H1 (cell line): ENCODE results near the gene LDLRAD3. TPM values are rescaled to one million over a fixed set of nuclear protein-coding genes. Genes with fewer than 3 reads are reported as not detected.

Experiments
- CTCF ChIA-PET: fragments of 300-600 bp; sonication (Branson Sonifier 250); formaldehyde crosslinking; loops from one replicate; lab custom pipeline; 2021; ENCODE audit not compliant: partially characterized antibody; lab: Charles Lee
- POLR2A ChIA-PET: fragments of 300-600 bp; sonication (Branson Sonifier 250); formaldehyde crosslinking; loops from one replicate; lab custom pipeline; 2021; ENCODE audit warnings: inconsistent platforms; ENCODE audit not compliant: partially characterized antibody; lab: Charles Lee
- DNase-seq, 2 experiments: peaks; one replicate each; pipeline versions ENCODE4 v3.0.0 to v3.0.0-alpha.2; 2010 to 2022; ENCODE audit warnings: low spot score in 2 of 2, low read depth in 1 of 2, mixed read lengths in 1 of 2
- FAIRE-seq: peaks from 2 replicates; lab custom pipeline; 2011; peaks lifted over from hg19 to GRCh38; lab: Jason Lieb, UNC
- H2AFZ ChIP-seq: 2 replicates; pipeline ENCODE4 v1.8.1; 2012; ENCODE audit warnings: low read length, inconsistent platforms
- H2AK5ac ChIP-seq: 2 replicates; pipeline ENCODE4 v1.6.1; 2013; ENCODE audit warnings: low read depth, low read length
- H2BK120ac ChIP-seq: replicated peaks from 2 replicates; pipeline ENCODE3; 2013; ENCODE audit warnings: low read depth, low read length, inconsistent platforms
- H2BK12ac ChIP-seq: 2 replicates; pipeline ENCODE4 v1.6.1; 2013; ENCODE audit warnings: low read depth, low read length
- H2BK15ac ChIP-seq: 2 replicates; pipeline ENCODE4 v1.6.1; 2013; ENCODE audit warnings: low read length
- H2BK20ac ChIP-seq: 2 replicates; pipeline ENCODE4 v1.6.1; 2013; ENCODE audit warnings: low read length
- H2BK5ac ChIP-seq: 2 replicates; pipeline ENCODE4 v1.6.1; 2013; ENCODE audit warnings: low read depth, low read length
- H3K14ac ChIP-seq: 2 replicates; pipeline ENCODE4 v1.6.1; 2013; ENCODE audit warnings: inconsistent platforms; ENCODE audit not compliant: insufficient read length
- H3K18ac ChIP-seq: 2 replicates; pipeline ENCODE4 v1.6.1; 2013; ENCODE audit warnings: low read length; ENCODE audit errors: extremely low read depth
- H3K23ac ChIP-seq: 2 replicates; pipeline ENCODE4 v1.6.1; 2013; ENCODE audit warnings: inconsistent platforms; ENCODE audit not compliant: insufficient read length
- H3K23me2 ChIP-seq: 2 replicates; pipeline ENCODE4 v1.6.1; 2013; ENCODE audit warnings: low read depth, low read length
- H3K27ac ChIP-seq: 2 replicates; pipeline ENCODE4 v1.6.1; 2011; ENCODE audit warnings: low read depth, low read length, inconsistent platforms
- H3K27me3 ChIP-seq, 4 experiments: replicated peaks in 1 of 4; 1 replicate in 1 of 4; 2 replicates in 3 of 4; pipeline versions ENCODE4 v1.6.1 to v1.8.1; 2011 to 2013; ENCODE audit warnings: low read length in 3 of 4, mild to moderate bottlenecking in 3 of 4, inconsistent platforms in 2 of 4, mixed read lengths in 2 of 4, moderate library complexity in 1 of 4; ENCODE audit not compliant: control insufficient read depth in 3 of 4, insufficient read depth in 3 of 4; ENCODE audit errors: extremely low read depth in 1 of 4
- H3K36me3 ChIP-seq, 4 experiments: 2 replicates each; pipeline versions ENCODE4 v1.6.1 to v1.8.1; 2011 to 2013; ENCODE audit warnings: mild to moderate bottlenecking in 4 of 4, low read length in 3 of 4, moderate library complexity in 2 of 4, control low read depth in 1 of 4, inconsistent platforms in 1 of 4; ENCODE audit not compliant: insufficient read depth in 4 of 4, control insufficient read depth in 2 of 4
- H3K4ac ChIP-seq: replicated peaks from 2 replicates; pipeline ENCODE3; 2013; ENCODE audit warnings: low read length, low read depth, mixed read lengths, inconsistent platforms; ENCODE audit not compliant: insufficient read length
- H3K4me1 ChIP-seq, 4 experiments: replicated peaks in 1 of 4; 1 replicate in 1 of 4; 2 replicates in 3 of 4; pipeline versions ENCODE4 v1.6.1 to v1.8.1; 2011 to 2013; ENCODE audit warnings: low read length in 3 of 4, inconsistent platforms in 2 of 4, mixed read lengths in 1 of 4; ENCODE audit not compliant: insufficient read depth in 4 of 4, control insufficient read depth in 3 of 4
- H3K4me2 ChIP-seq, 2 experiments: 2 replicates each; pipeline versions ENCODE4 v1.6.1 to v1.8.1; 2011 to 2013; ENCODE audit warnings: low read depth in 2 of 2, low read length in 2 of 2, control low read depth in 1 of 2, inconsistent platforms in 1 of 2, mild to moderate bottlenecking in 1 of 2; ENCODE audit not compliant: insufficient read depth in 1 of 2
- H3K4me3 ChIP-seq, 4 experiments: fragments of 200-600, 300-600 bp in 1 of 4; sonication (generic), shearing (Covaris generic), sonication (Bioruptor Twin) in 1 of 4; 2 replicates each; pipeline versions ENCODE4 v1.5.1 to v1.8.1; 2011 to 2016; ENCODE audit warnings: low read length in 4 of 4, low read depth in 3 of 4, control low read depth in 2 of 4, inconsistent platforms in 2 of 4, mild to moderate bottlenecking in 2 of 4, mixed read lengths in 1 of 4, moderate library complexity in 1 of 4; ENCODE audit not compliant: insufficient read depth in 2 of 4; ENCODE audit errors: extremely low read depth in 1 of 4
- H3K56ac ChIP-seq: replicated peaks from 2 replicates; pipeline ENCODE3; 2013; ENCODE audit warnings: low read depth, mild to moderate bottlenecking, mixed read lengths, low read length, inconsistent platforms; ENCODE audit not compliant: insufficient read length
- H3K79me1 ChIP-seq: 2 replicates; pipeline ENCODE4 v1.6.1; 2013; ENCODE audit warnings: low read depth, low read length, control low read depth
- H3K79me2 ChIP-seq, 2 experiments: 2 replicates each; pipeline versions ENCODE4 v1.6.1 to v1.8.1; 2012 to 2013; ENCODE audit warnings: low read length in 2 of 2, mild to moderate bottlenecking in 2 of 2, inconsistent platforms in 1 of 2; ENCODE audit not compliant: insufficient read depth in 2 of 2, control insufficient read depth in 1 of 2
- H3K9ac ChIP-seq, 4 experiments: replicated peaks in 1 of 4; 1 replicate in 1 of 4; 2 replicates in 3 of 4; pipeline versions ENCODE4 v1.6.1 to v1.8.1; 2011 to 2013; ENCODE audit warnings: low read depth in 3 of 4, low read length in 3 of 4, control low read depth in 2 of 4, mild to moderate bottlenecking in 2 of 4, moderate library complexity in 2 of 4, inconsistent platforms in 1 of 4; ENCODE audit errors: extremely low read depth in 1 of 4
- H3K9me3 ChIP-seq, 2 experiments: 2 replicates each; pipeline versions ENCODE4 v1.6.1 to v1.8.1; 2012 to 2013; ENCODE audit warnings: mild to moderate bottlenecking in 2 of 2, moderate library complexity in 2 of 2, control low read depth in 1 of 2, inconsistent platforms in 1 of 2, low read depth in 1 of 2, low read length in 1 of 2, mixed read lengths in 1 of 2; ENCODE audit not compliant: insufficient read depth in 2 of 2
- H4K20me1 ChIP-seq, 2 experiments: replicated peaks in 1 of 2; 2 replicates each; pipeline versions ENCODE3 to v1.8.1; 2011 to 2013; ENCODE audit warnings: inconsistent platforms in 2 of 2, low read length in 2 of 2, mild to moderate bottlenecking in 1 of 2; ENCODE audit not compliant: insufficient read depth in 2 of 2, control insufficient read depth in 1 of 2
- H4K5ac ChIP-seq: 2 replicates; pipeline ENCODE4 v1.6.1; 2013; ENCODE audit warnings: low read length, low read depth, mixed read lengths, inconsistent platforms; ENCODE audit not compliant: insufficient read length
- H4K8ac ChIP-seq: 2 replicates; pipeline ENCODE4 v1.8.0; 2013; ENCODE audit warnings: mild to moderate bottlenecking, moderate library complexity, low read length, inconsistent platforms; ENCODE audit not compliant: insufficient read depth; ENCODE audit errors: extremely low read depth
- H4K91ac ChIP-seq: replicated peaks from 2 replicates; pipeline ENCODE3; 2013; ENCODE audit warnings: low read length, mixed read lengths, inconsistent platforms; ENCODE audit not compliant: insufficient read length
- CTCF ChIP-seq, 3 experiments: IDR thresholded peaks; 1 replicate in 2 of 3; 2 replicates in 1 of 3; pipeline versions ENCODE4 v1.5.1 to v1.6.1; 2011; ENCODE audit warnings: low read length in 3 of 3, mild to moderate bottlenecking in 3 of 3, inconsistent platforms in 2 of 3, low read depth in 1 of 3, moderate library complexity in 1 of 3; ENCODE audit not compliant: insufficient read depth in 1 of 3; ENCODE audit errors: control extremely low read depth in 1 of 3
- FOSL1 ChIP-seq: IDR thresholded peaks from 2 replicates; pipeline ENCODE4 v1.6.1; 2011; ENCODE audit warnings: mild to moderate bottlenecking, low read depth, low read length, moderate library complexity; ENCODE audit not compliant: insufficient read depth
- TCF12 ChIP-seq: IDR thresholded peaks from 2 replicates; pipeline ENCODE4 v1.6.1; 2011; ENCODE audit warnings: low read depth, mild to moderate bottlenecking, low read length
- WGBS, 2 experiments: shearing (Covaris generic) in 1 of 2; methylation state at CpG; one replicate each; pipeline versions ENCODE4 v1.1.6 to v1.1.7; 2013 to 2015; ENCODE audit warnings: low lambda C conversion rate in 2 of 2, mixed read lengths in 2 of 2, inconsistent platforms in 1 of 2, low coverage in 1 of 2, missing lambda C conversion rate in 1 of 2; ENCODE audit not compliant: insufficient replicate concordance in 2 of 2, insufficient coverage in 1 of 2, insufficient read length in 1 of 2; ENCODE audit errors: extremely low coverage in 1 of 2, missing lambda C conversion rate in 1 of 2; 5-methylcytosine and 5-hydroxymethylcytosine counted together
- polyA plus RNA-seq, 7 experiments: library from polyadenylated mRNA; depleted of rRNA in 3 of 7; stranded (reverse) in 5 of 7; unstranded in 2 of 7; fragments of >200 nt in 5 of 7; fragments of 200-250 nt in 2 of 7; gene quantifications; 1 replicate in 5 of 7; 2 replicates in 1 of 7; 4 replicates in 1 of 7; pipeline versions ENCODE4 v1.2.1 to v1.2.3, GENCODE V29; 2011 to 2013; ENCODE audit warnings: missing spikeins in 2 of 7, mixed read lengths in 2 of 7
- total RNA-seq: library from RNA; stranded (reverse); fragmentation: NEBNext Ultra II Directional; extraction: Animal tissue kit (Norgen Biotek cat#: 25700); gene quantifications from 2 replicates; pipeline ENCODE4 v1.2.1, GENCODE V29; 2021

The LDLRAD3 gene
- total and polyA plus RNA-seq, 2 of the 8 experiments (the other 6 are each of a cell fraction or from before 2014, with no cell fraction given) = 18.6 to 22.8 TPM

GRCh38 chr11:36261094-36261493 lies 317.2 kb downstream of the LDLRAD3 start:
- 66% methylated on average over 4 of the region's 4 CpGs; no CpG with 5 or more reads in 1 of the 2 experiments for WGBS, 2 experiments
- Histone ChIP-seq H3K4me2 (no peak overlapping the region), H3K4me3 (no peak overlapping the region), H3K79me1 (no peaks in the 10 kb centered on the region)
- CTCF ChIA-PET = interaction anchor here (0.6 to 6.0 kb wide), 20 partner anchors 8 to 842 kb away, joined by 3 to 42 read pairs (median 4); partner anchors contain the start of gene SLC1A2
- TF ChIP-seq FOSL1 = no peak
- TF ChIP-seq CTCF (IDR thresholded peaks at IDR 0.05; ENCODE audit: control extremely low read depth in 1 of 3, insufficient read depth in 1 of 3, low read depth in 1 of 3, low read length in 3 of 3) = peak in 1 of 3 experiments; percentile 4; a peak in 1 of 4 replicates
- peak; percentile 62; the same call in 1 of the 2 replicates for TF ChIP-seq TCF12
- TF ChIP-seq, all 59 proteins: peak for 2
- no peak overlapping the region for H3K9ac ChIP-seq
- H3K27me3 ChIP-seq = peaks cover 0 to 2% (median 0%) of the 10 kb centered on the region in 4 experiments; a peak in 2 of 7 replicates
- no peak overlapping the region for H2AFZ ChIP-seq
- no peak overlapping the region for H3K18ac ChIP-seq
- peaks cover 0 to 1% (median 0%) of the 10 kb centered on the region in 4 experiments; a peak in 1 of 7 replicates for H3K4me1 ChIP-seq
- no peak overlapping the region for H2BK12ac ChIP-seq
- no peak overlapping the region for H3K23ac ChIP-seq
- no peaks in the 10 kb centered on the region for H3K79me2 ChIP-seq
- no peak overlapping the region for H3K27ac ChIP-seq
- no peaks in the 10 kb centered on the region for H4K20me1 ChIP-seq
- no peak overlapping the region for H2BK15ac ChIP-seq
- H2BK120ac ChIP-seq = no peak overlapping the region
- no peak overlapping the region for H4K8ac ChIP-seq
- no peak overlapping the region for H3K4ac ChIP-seq
- POLR2A ChIA-PET = no interaction called here
- no peak overlapping the region for H3K14ac ChIP-seq
- no peaks in the 10 kb centered on the region for H3K23me2 ChIP-seq
- FAIRE-seq (no peak), DNase-seq (no peak)
- H2BK5ac ChIP-seq = no peak overlapping the region
- H2BK20ac ChIP-seq = no peak overlapping the region
- no peak overlapping the region for H4K5ac ChIP-seq
- no peak overlapping the region for H4K91ac ChIP-seq
- no peak overlapping the region for H2AK5ac ChIP-seq
- peaks cover 1 to 4% of the 10 kb centered on the region in 2 experiments; a peak in 1 of 4 replicates for H3K9me3 ChIP-seq
- no peak overlapping the region for H3K56ac ChIP-seq
- no peaks in the 10 kb centered on the region for H3K36me3 ChIP-seq
